K562 (cell line): ENCODE results near the gene SALL2. TPM values are rescaled to one million over a fixed set of nuclear protein-coding genes. Genes with fewer than 3 reads are reported as not detected.
A peak's percentile ranks its signal among the peaks of the same experiment; 100 is the strongest.

Source experiments
- ELF1 ChIP-seq: fragments of 200-800 bp; sonication (Bioruptor generic); IDR thresholded peaks from 2 replicates; pipeline ENCODE4 v1.6.1; 2016; ENCODE audit warnings: missing genetic modification characterization, missing compliant biosample characterization
- NFRKB ChIP-seq: fragments of 450-650 bp; IDR thresholded peaks from 2 replicates; pipeline ENCODE4 v1.6.1; 2016; ENCODE audit warnings: low read depth
- ZSCAN29 ChIP-seq: fragments of 450-650 bp; IDR thresholded peaks from 2 replicates; pipeline ENCODE4 v1.6.1; 2017
- polyA plus RNA-seq, 8 experiments: library from polyadenylated mRNA; depleted of rRNA in 4 of 8; stranded (reverse) in 5 of 8; unstranded in 3 of 8; fragments of >200 nt; fragmentation: Nextera tagmentation in 2 of 8; fragmentation: Illumina TruSeq in 1 of 8; extraction: Ambion mirVana in 2 of 8; extraction: Trizol in 1 of 8; gene quantifications; 2 replicates each; pipeline versions ENCODE4 v1.2.1 to v1.2.3, GENCODE V29; 2011 to 2014; ENCODE audit warnings: inconsistent platforms in 1 of 8, missing spikeins in 1 of 8
- total RNA-seq, 7 experiments: library from RNA; depleted of rRNA in 6 of 7; stranded (reverse); fragments of >200 nt in 6 of 7; fragmentation: Illumina TruSeq in 2 of 7; extraction: Trizol in 2 of 7; gene quantifications; 2 replicates each; pipeline versions ENCODE4 v1.2.1 to v1.2.3, GENCODE V29; 2011 to 2021; ENCODE audit warnings: low replicate concordance in 1 of 7
- TF ChIP-seq, protein P1 (sequence below): fragments of 450-650 bp; IDR thresholded peaks from 2 replicates; pipeline ENCODE4 v1.6.1; 2016; ENCODE audit warnings: low read depth
- TF ChIP-seq, protein P2 (sequence below): fragments of 450-650 bp; IDR thresholded peaks from 2 replicates; pipeline ENCODE4 v1.7.1; 2018; ENCODE audit warnings: mild to moderate bottlenecking, low read depth; ENCODE audit not compliant: partially characterized antibody

SALL2 gene
- total and polyA plus RNA-seq, 9 of the 15 experiments (the other 6 are each of a cell fraction or from before 2014, with no cell fraction given) = 6.6 to 30.4 (median 12.9) TPM

DNA sequence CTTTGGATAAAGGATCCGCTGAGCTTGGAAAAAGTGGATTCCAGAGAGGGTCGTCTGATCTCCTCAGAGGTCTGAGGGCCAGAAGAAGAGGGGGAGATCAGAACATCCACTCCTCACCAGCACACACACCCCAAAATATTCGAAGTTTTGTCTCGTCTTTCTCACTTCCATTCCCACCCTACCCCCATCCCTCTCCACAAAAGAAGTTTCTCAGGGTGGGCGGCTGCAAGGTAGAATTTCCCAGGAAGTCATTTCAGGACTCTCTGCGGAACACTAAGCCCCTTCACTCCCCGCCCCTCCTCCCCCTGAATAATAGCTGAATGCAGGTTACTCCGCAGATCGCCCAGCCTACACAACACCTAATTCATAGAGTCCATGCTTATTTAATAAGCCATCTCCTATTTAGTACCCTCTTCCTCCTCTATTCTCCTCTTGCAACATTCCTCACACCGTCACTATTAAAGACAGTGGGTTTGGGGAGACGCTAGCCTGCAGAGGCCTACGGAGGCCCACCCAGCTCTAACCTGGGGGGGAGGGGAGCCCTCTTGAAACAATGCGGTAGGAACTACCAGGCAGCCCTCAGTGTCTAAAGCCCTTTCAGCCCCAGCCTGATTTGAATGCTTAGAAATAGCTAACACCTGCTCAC is 649 bp upstream of the SALL2 start (continued):
- TF ChIP-seq, protein P1, sequence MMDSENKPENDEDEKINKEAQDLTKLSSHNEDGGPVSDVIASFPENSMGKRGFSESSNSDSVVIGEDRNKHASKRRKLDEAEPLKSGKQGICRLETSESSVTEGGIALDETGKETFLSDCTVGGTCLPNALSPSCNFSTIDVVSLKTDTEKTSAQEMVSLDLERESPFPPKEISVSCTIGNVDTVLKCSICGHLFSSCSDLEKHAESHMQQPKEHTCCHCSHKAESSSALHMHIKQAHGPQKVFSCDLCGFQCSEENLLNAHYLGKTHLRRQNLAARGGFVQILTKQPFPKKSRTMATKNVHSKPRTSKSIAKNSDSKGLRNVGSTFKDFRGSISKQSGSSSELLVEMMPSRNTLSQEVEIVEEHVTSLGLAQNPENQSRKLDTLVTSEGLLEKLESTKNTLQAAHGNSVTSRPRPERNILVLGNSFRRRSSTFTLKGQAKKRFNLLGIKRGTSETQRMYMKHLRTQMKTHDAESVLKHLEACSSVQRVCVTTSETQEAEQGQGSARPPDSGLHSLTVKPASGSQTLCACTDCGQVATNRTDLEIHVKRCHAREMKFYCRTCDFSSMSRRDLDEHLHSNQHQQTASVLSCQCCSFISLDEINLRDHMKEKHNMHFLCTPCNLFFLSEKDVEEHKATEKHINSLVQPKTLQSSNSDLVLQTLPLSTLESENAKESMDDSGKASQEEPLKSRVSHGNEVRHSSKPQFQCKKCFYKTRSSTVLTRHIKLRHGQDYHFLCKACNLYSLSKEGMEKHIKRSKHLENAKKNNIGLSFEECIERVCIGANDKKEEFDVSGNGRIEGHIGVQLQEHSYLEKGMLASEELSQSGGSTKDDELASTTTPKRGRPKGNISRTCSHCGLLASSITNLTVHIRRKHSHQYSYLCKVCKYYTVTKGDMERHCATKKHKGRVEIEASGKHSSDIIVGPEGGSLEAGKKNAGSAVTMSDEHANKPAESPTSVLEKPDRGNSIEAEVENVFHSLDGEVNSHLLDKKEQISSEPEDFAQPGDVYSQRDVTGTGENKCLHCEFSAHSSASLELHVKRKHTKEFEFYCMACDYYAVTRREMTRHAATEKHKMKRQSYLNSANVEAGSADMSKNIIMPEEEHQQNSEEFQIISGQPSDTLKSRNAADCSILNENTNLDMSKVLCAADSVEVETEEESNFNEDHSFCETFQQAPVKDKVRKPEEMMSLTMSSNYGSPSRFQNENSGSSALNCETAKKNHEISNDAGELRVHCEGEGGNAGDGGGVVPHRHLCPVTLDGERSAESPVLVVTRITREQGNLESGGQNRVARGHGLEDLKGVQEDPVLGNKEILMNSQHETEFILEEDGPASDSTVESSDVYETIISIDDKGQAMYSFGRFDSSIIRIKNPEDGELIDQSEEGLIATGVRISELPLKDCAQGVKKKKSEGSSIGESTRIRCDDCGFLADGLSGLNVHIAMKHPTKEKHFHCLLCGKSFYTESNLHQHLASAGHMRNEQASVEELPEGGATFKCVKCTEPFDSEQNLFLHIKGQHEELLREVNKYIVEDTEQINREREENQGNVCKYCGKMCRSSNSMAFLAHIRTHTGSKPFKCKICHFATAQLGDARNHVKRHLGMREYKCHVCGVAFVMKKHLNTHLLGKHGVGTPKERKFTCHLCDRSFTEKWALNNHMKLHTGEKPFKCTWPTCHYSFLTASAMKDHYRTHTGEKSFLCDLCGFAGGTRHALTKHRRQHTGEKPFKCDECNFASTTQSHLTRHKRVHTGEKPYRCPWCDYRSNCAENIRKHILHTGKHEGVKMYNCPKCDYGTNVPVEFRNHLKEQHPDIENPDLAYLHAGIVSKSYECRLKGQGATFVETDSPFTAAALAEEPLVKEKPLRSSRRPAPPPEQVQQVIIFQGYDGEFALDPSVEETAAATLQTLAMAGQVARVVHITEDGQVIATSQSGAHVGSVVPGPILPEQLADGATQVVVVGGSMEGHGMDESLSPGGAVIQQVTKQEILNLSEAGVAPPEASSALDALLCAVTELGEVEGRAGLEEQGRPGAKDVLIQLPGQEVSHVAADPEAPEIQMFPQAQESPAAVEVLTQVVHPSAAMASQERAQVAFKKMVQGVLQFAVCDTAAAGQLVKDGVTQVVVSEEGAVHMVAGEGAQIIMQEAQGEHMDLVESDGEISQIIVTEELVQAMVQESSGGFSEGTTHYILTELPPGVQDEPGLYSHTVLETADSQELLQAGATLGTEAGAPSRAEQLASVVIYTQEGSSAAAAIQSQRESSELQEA = 0 out of 2 replicates have a peak, but pooled peaks have one; percentile 38
- 0 out of 2 replicates have a peak, but pooled peaks have one; percentile 15 for TF ChIP-seq ELF1 (tag)
- TF ChIP-seq ZSCAN29 = peak; percentile 40; the same call in 1 of the 2 replicates
- TF ChIP-seq, protein P2, sequence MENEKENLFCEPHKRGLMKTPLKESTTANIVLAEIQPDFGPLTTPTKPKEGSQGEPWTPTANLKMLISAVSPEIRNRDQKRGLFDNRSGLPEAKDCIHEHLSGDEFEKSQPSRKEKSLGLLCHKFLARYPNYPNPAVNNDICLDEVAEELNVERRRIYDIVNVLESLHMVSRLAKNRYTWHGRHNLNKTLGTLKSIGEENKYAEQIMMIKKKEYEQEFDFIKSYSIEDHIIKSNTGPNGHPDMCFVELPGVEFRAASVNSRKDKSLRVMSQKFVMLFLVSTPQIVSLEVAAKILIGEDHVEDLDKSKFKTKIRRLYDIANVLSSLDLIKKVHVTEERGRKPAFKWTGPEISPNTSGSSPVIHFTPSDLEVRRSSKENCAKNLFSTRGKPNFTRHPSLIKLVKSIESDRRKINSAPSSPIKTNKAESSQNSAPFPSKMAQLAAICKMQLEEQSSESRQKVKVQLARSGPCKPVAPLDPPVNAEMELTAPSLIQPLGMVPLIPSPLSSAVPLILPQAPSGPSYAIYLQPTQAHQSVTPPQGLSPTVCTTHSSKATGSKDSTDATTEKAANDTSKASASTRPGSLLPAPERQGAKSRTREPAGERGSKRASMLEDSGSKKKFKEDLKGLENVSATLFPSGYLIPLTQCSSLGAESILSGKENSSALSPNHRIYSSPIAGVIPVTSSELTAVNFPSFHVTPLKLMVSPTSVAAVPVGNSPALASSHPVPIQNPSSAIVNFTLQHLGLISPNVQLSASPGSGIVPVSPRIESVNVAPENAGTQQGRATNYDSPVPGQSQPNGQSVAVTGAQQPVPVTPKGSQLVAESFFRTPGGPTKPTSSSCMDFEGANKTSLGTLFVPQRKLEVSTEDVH = no peak
- 0 out of 2 replicates have a peak, but pooled peaks have one; percentile 35 for TF ChIP-seq NFRKB
